Activated gamma-delta T cell treated with anti-CD3 and anti-CD28 coated beads, Interleukin-2, amount 50 U/mL, for 16 hours (primary cell): ENCODE measurements around the gene ISX.

Experiments used
- DNase-seq: peaks from one replicate; pipeline ENCODE4 v3.0.0-alpha.2; 2020; ENCODE audit warnings: low read depth

The ISX gene

DNA sequence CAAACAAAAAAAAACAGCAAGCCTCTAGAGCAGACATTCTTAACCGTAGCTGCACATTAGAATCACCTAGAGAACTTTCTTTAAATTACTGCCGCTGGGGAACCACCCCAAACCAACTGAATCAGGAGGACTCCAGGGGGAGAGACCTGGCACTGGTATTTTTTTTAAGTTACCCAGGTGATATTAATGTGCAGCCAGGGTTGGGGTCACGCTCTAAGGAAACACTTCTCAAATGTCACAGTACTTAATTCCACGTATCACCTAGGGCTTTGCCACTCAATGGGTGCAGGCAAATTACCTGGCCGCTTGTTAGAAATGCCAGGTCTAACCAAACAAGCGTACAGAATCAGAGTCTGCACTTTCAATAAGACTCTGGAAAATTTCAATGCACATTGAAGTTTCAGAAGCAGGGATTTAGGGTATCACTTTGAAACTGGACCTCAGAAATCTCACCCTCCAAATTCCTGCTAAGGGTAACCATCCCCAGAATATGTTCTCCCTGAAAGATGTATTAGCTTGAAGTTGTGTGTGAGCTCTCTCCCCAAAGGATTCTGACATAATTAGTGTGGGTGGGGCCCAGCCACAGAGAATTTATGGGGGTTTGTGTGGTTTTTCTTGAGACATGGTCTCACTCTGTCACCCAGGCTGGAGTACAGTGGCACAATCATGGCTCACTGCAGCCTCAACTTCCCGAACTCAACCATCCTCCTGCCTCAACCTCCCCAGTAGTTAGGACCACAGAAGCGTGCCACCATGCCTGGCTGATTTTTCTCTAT lies 12.7 kb upstream of the ISX start:
- no peak for DNase-seq

DNA sequence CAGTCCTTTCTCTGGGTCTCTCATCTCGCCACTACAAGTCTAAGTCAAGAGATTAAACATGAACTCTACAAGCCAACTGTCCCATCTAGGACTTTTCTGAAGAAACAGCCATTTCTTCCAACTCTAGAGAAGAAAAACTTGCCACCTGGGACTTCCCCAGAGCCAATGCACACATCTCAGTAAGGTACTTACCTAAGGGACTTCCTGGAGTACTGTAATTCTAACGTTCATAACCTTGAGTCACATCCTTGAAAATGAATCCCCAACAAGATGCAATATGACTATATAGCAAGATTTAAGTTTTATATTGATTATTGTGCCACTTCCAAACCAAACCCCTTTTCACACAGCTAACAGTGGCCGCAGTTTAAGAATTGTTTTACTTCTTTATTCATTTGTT lies 11.9 kb upstream of the ISX start:
- no peak for DNase-seq

DNA sequence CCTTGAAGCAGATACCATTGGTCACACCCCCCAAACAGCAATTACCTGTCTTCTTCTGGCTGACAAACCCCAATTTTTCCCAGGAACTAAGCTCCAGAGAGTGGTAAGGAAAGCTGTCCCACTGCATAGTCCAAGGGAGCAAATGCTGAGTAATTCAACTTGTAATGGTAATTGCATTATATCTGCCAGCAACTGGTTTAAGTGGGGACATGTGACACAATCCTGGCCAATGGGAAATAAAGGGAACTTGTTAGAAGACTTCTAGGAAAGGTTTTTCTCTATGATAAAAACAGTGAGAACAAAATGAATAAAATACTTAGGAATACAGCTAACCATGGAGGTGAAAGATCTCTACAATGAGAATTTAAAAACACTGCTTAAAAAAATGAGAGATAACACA lies 9.5 kb upstream of the ISX start:
- DNase-seq, result no peak

DNA sequence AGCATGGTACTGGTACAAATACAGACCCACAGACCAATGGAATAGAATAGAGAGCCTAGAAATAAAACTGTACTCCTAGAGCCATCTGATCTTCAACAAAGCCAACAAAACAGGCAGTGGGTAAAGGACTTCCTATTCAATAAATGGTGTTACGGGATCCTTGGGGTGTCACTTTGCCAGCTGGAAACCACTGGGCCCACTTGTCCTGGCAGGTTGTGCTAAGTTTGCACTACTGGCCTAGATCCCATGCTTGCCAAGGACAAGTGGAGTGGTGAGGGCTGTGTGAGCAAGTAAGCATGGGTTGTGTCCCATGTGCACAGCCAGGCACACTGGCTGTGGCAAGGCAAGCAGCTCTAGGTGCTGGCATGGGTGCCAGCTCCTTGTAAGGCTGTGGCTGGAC lies 8.8 kb upstream of the ISX start:
- no peak for DNase-seq

DNA sequence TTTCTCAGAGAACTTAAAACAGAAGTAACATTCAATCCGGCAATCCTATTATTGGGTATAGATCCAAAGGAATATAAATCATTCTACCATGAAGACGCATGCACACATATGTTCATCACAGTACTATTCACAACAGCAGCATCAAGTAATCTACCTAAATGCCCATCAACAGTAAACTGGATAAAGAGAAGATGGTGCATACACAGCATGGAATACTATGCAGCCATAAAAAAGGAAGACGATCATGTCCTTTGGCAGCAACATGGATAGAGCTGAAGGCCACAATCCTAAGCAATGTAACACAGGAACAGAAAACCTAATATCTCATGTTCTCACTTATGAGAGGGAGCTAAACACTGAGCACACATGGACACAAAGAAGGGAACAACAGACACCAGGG lies 6.3 kb upstream of the ISX start:
- DNase-seq, result no peak

DNA sequence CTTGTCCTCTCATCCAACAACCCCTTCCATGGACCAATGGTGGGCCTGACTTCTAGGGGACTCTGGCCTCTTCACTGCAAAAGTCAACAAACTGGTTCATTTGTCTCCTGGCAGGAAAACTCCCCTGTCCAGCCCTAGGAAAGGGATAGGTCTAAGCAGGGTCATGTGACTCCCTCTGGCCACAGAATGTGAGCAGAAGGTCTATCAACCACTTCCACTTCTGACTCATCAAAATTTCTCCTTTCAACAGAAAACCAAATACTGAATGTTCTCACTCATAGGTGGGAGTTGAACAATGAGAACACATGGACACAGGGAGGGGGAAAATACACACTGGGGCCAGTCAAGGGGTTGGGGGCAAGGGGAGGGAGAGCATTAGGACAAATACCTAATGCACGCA lies 1.3 kb upstream of the ISX start:
- no peak for DNase-seq

DNA sequence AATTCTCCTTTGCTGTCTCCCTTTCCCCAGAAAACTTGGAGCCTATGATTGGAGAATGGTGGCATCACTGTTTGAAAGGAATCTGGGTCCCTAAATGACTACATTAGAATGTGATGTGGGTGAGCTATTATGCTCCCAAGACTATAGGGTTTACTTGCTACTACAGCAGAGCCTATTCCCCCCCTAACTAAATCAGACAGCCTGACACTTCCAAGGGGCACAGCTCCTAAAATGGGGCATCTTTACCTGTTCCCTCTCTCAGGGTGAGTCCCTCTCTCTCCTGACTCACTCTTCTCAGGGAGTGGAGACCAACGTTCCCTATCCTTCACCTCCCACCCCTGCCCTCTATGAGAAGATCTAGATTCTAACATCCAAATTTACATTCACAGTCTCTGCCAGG lies 775 bp upstream of the ISX start:
- no peak for DNase-seq

DNA sequence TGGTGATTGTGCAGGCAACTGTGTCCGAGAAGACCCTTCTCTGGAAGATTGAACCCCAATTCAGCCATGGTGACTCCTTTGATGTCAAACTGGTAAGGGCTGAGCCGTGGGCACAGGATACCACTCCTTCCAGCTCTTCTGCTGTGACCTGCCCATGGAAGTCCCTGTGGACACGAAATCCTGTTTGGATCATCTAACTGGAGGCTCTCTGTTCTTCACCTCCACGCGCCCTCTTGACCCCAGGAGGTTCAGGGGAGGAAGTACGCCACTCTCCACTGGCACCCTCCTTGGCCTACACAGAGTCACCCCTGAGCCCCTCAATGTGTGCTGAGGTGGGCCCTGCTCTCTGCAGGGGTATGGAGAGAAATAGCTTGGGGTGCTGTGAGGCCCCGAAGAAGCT lies 810 bp downstream of the ISX start:
- no peak for DNase-seq

DNA sequence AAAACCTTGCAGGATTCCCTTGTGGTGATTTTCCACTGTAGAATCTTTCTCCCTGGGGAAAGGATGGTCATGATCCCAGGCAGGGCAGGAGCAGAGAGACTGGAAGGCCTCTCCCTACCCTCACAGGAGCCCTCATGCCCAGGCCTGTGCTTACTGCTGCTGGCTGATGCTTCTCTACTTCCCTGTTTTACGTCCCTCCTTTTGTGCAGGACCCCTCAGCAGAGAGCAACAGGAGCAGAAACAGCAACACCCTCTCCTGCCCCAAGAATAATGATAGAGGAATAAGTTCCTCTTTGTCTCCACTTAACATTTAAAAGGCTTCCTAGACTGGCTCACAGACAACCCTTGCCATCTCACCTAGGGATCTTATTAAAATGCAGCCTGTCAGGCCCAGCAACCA lies 3.6 kb downstream of the ISX start:
- no peak for DNase-seq

DNA sequence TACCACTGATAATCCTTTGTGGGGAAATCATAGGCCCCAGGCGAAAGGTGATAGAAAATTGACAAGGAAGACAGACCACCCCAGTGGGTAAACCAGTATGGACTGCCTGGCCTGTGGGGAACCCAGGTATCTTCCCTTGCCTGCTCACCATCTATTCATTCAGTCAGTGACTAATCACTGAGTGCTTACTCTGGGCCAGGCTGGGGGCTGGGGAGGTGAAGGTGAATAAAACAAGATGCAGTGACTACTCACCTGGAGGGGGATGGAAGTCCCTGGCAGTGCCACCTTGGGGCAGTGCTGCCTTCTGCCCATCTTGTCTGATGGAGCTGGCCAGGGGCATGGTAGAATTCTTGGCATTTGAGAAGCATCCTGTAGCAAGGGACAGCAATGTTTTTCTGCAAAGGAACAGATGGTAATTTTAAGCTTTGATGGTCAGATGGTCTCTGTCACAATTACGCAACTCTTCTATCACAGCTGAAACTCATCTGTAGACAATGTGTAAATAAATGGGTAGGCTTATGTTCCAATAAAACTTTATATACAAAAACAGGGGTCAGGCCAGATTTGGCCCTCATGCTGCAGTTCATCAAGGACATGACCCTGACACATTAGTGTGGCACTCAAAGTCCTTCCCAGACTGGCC lies 4.6 kb downstream of the ISX start:
- no peak for DNase-seq

DNA sequence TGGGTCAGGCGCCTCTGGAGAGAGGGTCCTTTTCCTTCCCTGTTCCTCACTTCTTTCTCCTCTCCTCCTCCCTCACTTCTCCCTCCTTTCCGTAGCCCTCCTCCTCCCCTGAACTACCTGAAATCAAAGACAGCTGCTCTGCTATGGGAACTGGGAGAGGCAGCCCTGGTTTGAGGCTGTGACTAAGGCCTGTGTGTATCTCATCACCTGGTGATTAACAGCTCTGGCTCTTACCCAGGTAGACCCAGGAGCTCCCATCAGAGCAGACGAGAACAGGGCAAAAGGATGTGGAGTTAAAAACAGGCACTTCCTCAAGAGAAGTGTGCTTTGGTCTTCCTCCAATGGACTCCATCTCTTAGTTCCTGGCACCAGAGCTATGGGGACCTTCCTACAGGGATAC lies 5.8 kb downstream of the ISX start:
- DNase-seq, result no peak

DNA sequence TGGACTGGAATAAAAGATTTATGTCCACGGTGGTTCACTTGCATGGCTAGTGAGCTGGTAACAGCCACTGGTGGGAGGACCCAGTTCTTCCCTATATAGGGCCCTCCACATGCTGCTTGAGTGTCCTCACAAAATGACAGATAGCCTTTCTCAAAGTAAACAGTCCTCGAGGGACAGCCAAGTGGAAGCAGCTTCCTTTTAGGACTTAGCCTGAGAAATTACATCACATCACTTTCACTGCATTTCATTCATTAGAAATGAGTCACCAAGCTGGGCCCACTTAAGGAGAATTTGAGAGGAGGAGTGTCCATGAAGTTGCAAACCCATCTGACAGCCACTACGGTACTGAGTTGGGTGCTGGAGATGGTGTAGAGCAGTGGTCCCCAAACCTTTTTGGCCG lies 7.0 kb downstream of the ISX start:
- no peak for DNase-seq

DNA sequence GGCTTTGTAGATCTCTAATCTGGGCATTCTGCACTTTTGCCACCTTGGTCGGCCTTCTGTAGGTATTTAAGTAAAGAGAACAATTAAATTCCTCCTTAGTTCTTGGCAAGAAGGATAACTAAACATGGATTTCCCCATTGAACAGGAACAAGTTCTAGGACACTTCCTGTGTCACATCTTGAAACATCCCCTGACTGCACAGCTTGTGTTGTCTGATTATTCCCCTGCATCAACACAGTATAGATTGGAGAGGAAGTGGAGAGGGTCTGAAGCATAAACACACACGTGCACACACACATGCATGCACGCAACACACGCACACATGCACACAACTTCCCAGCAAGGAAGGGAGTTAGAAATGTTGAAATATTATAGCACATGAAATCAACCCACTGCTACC lies 8.6 kb downstream of the ISX start:
- no peak for DNase-seq

DNA sequence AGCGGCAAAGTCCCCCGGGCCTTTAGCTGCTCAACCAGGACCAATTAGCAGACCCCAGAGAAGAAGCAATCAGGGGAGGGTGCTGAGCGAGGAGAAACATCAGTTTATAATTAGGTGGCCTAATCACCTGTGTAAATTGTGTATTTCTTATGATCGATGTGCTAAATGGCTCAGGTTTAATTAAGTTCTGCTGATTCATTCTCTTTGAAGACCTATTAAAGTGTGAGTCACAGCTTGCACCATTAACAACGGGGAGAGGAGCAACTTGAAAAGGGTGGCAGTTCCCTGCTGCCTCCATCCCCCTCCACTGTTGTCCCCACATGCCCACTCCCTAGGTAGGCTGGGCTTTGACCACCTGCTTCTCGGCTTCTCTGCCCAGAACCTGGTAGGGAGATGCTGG lies 10.7 kb downstream of the ISX start:
- no peak for DNase-seq

DNA sequence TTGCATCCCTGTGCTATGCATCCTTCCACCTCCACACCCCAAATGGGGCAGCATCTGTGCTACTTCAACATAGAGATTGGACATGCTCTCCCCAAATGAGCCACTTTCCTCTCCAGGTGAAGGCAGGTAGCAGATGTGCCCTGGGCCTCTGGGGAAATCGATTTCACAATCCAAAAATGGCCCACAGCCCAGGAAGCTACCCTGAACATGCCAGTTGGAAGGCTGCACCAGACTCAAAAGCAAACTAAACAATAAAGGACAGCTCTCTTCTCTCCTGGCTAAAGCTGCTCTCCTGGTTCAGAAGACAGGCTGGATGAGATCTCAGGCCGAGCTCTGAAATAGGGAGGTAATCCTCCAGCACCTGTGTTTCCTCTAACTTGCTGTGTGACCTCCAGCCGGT lies 19.7 kb downstream of the ISX start:
- DNase-seq, result no peak

DNA sequence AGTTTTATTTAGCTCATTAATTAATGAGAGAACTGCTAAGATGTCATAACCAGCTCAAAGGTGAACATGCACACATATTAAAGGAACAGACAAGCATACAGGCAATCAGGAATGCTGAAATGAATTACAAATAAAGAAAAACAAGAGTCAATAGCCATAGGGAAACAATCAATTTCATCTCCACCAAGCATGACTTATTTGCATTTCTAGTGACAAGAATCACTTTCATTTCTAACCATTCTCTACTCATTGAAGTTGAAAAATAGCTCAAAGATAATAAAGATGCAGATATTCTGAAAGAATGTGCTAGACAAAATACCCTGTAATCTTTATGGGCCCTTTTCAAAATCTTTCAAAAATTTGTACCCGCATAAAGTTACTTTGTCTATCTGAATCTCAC lies 23.2 kb downstream of the ISX start:
- no peak for DNase-seq

DNA sequence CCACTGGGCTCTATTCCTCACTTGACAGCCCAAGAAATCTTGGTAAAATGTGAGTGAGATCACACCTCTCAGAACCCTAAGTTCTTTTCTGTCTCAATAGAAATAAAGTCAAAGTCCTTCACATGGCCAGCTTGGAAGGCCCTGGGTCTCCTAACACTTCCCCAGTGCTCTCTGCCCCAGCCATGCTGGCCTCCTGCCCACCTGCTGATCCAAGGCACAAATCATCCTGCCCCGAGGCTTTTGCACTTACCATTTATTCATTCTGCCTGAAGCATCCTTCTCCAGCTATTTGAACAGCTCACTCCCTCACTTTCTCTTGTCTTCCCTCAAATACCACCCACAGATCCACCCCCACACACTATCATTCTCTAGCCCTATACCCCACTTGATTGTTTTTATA lies 26.4 kb downstream of the ISX start:
- no peak for DNase-seq

DNA sequence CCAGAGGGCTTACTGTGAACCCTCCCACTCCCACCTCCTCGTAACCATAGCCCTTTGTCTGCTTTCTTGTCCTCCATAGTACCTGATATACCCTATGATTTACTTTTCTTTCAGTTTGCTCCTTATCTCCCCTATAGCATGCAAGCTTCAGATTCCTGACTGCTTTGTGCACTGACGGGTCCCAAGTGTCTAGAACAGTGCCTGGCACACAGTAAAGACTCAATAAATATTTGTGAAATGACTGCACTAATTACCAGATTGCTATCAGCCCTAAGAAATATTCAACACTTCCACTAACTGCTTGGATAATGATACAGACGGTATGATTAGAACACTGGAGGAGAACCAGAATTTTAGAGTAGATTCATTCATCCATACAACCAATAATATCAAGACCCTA lies 33.0 kb downstream of the ISX start:
- DNase-seq, result no peak

DNA sequence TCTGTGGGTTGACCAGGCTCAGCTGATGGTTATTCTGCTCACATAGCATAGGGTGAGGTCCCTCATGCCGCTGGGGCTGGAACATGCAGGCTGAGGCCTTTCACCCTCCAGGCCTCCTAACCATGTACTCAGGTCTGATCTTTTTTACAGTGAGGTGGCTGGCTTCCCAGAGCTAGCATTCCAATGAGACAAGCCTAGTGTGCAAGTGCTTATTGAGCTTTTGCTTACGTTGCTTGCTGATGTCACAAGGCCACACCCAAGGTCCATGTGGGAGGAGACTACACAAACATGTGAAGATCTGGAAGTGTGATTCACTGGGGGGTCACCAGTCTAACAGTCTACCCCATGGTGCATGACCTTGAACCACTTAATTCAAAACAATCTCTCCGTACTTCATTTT lies 33.9 kb downstream of the ISX start:
- no peak for DNase-seq

DNA sequence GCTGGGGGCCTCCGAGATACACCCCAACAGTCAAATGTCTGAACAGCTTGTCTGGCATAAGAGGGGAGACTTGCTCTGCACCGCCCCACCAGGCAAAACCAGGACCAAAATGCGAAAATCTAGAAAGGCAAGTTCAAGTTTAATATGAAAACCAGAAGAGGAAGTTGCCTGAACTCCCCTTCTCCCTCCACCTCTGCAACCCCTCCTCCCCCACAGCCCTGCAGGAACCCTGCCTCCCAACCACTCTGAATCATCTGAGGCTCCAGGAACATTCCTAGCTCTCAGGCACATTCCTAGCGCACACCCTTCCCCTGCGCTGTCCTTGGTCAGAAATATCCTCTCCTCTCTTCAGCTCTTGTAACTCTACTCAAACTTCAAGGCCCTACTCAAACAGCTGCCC lies 36.7 kb downstream of the ISX start:
- DNase-seq, result no peak

DNA sequence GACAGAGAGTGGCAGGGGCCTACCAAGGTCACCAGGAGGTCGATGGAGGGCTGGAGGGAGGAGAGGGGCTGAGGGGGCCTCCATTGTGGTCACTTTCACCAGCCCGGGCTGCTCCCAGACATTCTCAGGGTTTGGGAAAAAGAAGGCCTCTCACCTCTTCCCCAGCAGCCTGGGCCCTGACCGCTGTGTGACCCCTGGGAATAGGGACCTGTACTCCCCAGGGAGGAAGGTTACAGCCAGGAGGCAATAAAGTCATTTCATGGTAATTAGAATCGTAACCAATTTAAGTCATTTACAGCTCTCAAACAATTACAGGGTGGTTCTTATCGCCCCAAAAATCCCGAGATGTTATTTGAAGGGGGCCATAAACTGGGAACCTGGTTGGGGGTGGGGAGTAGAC lies 37.8 kb downstream of the ISX start:
- DNase-seq, result no peak

DNA sequence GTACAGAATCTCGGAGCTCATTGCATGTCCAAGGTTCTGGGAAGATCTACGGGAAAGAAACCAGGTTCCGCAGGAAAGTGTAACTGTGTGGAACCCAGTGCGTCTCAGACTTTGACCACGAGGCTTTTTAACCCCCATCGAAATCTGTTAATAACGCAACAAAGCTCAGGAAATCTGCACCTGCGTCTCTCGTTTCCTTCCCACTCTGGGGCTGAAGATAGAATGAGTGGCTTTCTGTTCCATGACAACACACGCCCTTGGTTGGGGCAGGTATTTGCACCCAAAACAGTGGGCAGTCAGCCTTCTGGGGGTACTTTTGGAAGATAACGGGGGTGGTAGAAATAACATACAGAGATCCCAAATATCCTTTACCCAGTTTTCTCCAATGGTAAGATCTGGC lies 38.5 kb downstream of the ISX start:
- DNase-seq, result no peak

DNA sequence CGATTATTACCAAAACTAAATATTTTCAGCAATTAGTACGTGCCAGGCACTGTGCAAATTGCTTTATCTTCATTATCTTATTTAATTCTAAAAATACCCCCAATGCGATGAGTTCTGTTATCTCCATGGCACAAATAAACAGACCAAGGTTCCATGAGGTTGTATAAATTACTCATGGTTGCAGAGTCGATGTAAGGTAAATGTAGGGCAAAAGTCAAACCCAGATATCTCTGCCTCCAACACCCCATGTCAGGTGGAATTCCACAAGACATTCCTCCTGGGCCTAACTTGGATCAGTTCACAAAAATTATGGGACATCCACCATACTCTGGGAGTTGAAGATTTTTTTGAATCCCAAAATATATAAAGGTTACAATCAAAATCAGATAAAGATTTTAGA lies 43.7 kb downstream of the ISX start:
- DNase-seq, result no peak

DNA sequence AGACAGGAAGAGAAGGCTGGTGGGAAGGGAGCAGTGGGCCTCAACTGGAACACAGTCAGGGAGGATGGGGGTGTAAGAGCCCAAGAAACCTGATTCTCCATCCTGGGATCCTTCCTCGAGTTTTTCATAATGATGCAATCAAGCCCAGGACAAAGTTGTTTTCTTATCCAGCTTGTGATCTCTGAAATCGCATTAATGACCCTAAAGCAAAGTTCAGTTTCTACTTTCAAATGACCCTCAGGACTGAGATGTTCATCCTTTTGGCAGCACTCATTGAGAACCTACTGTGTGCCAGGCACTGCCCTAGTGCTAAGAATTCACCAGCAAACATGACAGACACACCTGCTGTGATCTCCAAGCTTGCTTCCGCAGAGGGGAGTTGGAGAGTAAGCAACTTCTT lies 45.3 kb downstream of the ISX start:
- no peak for DNase-seq
